Activated CD4-positive, alpha-beta T cell treated with anti-CD3 and anti-CD28 coated beads, Interleukin-2, amount 10 ng/mL, durations not matched to agents 7 days and 5 days (primary cell): ENCODE data around the gene CACTIN. TPM values are rescaled to one million over a fixed set of nuclear protein-coding genes. Genes with fewer than 3 reads are reported as not detected.

Experiments
- total RNA-seq, 2 experiments: library from RNA; stranded (reverse); gene quantifications; one replicate each; pipeline ENCODE4 v1.2.3, GENCODE V29; 2021

The CACTIN gene
- total RNA-seq, 2 experiments from 2014 or later = 31.8 to 39.1 TPM

Other genes with a start within 250 kb of the CACTIN start
- gene SMIM24, start 146.3 kb downstream of the CACTIN start, total RNA-seq = under 1 TPM; 0.27 to 0.33 TPM
- gene SMIM44, start 143.3 kb downstream of the CACTIN start, total RNA-seq = not detected
- 10 to 100 TPM in 1 of 2 experiments, 1 to 10 TPM in 1; 9.2 to 12.6 TPM for gene DOHH, start 126.1 kb downstream of the CACTIN start, total RNA-seq
- gene FZR1, start 120.5 kb downstream of the CACTIN start, total RNA-seq = 10 to 100 TPM; 78.6 to 79.3 TPM
- gene TEKTIP1, start 87.6 kb downstream of the CACTIN start, total RNA-seq = 1 to 10 TPM; 6.5 to 8.7 TPM
- gene MFSD12, start 69.2 kb downstream of the CACTIN start, total RNA-seq = 10 to 100 TPM; 62.1 to 67.6 TPM
- 10 to 100 TPM; 47.8 to 54.1 TPM for gene HMG20B, start 53.8 kb downstream of the CACTIN start, total RNA-seq
- gene GIPC3, start 41.3 kb downstream of the CACTIN start, total RNA-seq = under 1 TPM; 0.57 to 0.71 TPM
- gene TBXA2R, start 19.9 kb downstream of the CACTIN start, total RNA-seq = under 1 TPM; 0.92 to 1.00 TPM
- gene PIP5K1C, start 73.7 kb upstream of the CACTIN start, total RNA-seq = 10 to 100 TPM; 18.7 to 19.5 TPM
- gene TJP3, start 81.6 kb upstream of the CACTIN start, total RNA-seq = 1 to 10 TPM; 2.7 to 3.5 TPM
- 10 to 100 TPM; 45.8 to 46.2 TPM for gene APBA3, start 134.9 kb upstream of the CACTIN start, total RNA-seq
- gene MRPL54, start 135.9 kb upstream of the CACTIN start, total RNA-seq = 10 to 100 TPM; 78.4 to 81.3 TPM
- gene RAX2, start 145.4 kb upstream of the CACTIN start, total RNA-seq = not detected
- gene MATK, start 159.6 kb upstream of the CACTIN start, total RNA-seq = 10 to 100 TPM; 14.8 to 18.3 TPM
- gene ZFR2, start 242.2 kb upstream of the CACTIN start, total RNA-seq = under 1 TPM in 1 of 2 experiments, not detected in 1; 0.37 TPM